Lower leg skin (tissue), 3 donors: ENCODE data around the gene LAMB4.

Source experiments
- CTCF ChIP-seq, 3 donors: fragments of 450-650 bp; IDR thresholded peaks; one replicate each; pipeline ENCODE4 v1.5.1; 2016; ENCODE audit warnings: antibody characterized with exemption in 3 of 3, mild to moderate bottlenecking in 3 of 3, moderate library complexity in 2 of 3
- POLR2A ChIP-seq, 2 donors: fragments of 450-650 bp; IDR thresholded peaks; one replicate each; pipeline ENCODE4 v1.6.1; 2016 to 2017; ENCODE audit warnings: antibody characterized with exemption in 2 of 2, mild to moderate bottlenecking in 1 of 2, moderate library complexity in 1 of 2

DNA sequence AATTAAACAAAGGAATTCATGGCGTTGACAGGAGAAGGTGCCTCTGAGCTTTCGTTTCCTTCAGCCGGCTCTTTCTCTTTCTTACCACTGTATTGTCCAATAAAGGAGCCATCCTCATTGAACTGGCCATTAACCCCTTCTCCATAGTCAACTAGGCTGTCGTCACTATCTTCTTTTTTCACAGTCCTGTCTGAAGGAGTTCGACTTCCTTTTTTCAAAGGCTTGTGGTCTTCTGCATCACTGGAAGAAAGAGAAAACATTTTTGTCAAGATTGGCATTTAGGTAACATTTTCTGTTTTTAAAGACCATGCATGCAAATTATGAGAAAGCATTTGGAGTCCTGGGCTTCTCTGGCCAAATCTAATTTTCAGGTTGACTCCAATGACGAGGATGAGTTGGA, 19.7 kb upstream of the LAMB4 start:
- TF ChIP-seq POLR2A (IDR thresholded peaks at IDR 0.05) = no peak
- no peak for TF ChIP-seq CTCF (IDR thresholded peaks at IDR 0.05)
